Measurements from ENCODE around the gene ZIC5. TPM values are rescaled to one million over a fixed set of nuclear protein-coding genes. Genes with fewer than 3 reads are reported as not detected.
A peak's percentile ranks its signal among the peaks of the same experiment; 100 is the strongest.

Gene ZIC5
- total and polyA plus RNA-seq, 9 of the 15 experiments (the other 6 are each of a cell fraction or from before 2014, with no cell fraction given): 0.57 to 2.0 (median 1.1) TPM

- no peak for TF ChIP-seq SAFB (IDR thresholded peaks at IDR 0.05; ENCODE audit: borderline replicate concordance, low read depth, low read length)
- TF ChIP-seq ZNF3 (CRISPR knock-in tag; IDR thresholded peaks at IDR 0.05): no peak
- no peak for TF ChIP-seq SOX6 (IDR thresholded peaks at IDR 0.05)
- TF ChIP-seq, protein P1, sequence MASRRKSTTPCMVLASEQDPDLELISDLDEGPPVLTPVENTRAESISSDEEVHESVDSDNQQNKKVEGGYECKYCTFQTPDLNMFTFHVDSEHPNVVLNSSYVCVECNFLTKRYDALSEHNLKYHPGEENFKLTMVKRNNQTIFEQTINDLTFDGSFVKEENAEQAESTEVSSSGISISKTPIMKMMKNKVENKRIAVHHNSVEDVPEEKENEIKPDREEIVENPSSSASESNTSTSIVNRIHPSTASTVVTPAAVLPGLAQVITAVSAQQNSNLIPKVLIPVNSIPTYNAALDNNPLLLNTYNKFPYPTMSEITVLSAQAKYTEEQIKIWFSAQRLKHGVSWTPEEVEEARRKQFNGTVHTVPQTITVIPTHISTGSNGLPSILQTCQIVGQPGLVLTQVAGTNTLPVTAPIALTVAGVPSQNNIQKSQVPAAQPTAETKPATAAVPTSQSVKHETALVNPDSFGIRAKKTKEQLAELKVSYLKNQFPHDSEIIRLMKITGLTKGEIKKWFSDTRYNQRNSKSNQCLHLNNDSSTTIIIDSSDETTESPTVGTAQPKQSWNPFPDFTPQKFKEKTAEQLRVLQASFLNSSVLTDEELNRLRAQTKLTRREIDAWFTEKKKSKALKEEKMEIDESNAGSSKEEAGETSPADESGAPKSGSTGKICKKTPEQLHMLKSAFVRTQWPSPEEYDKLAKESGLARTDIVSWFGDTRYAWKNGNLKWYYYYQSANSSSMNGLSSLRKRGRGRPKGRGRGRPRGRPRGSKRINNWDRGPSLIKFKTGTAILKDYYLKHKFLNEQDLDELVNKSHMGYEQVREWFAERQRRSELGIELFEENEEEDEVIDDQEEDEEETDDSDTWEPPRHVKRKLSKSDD (conservative IDR thresholded peaks at IDR 0.05; ENCODE audit: low read length): no peak
- TF ChIP-seq TAF9B (IDR thresholded peaks at IDR 0.05; ENCODE audit: partially characterized antibody): no peak
- no peak for TF ChIP-seq TCF7 (IDR thresholded peaks at IDR 0.05; ENCODE audit: borderline replicate concordance)
- TF ChIP-seq, protein P2, sequence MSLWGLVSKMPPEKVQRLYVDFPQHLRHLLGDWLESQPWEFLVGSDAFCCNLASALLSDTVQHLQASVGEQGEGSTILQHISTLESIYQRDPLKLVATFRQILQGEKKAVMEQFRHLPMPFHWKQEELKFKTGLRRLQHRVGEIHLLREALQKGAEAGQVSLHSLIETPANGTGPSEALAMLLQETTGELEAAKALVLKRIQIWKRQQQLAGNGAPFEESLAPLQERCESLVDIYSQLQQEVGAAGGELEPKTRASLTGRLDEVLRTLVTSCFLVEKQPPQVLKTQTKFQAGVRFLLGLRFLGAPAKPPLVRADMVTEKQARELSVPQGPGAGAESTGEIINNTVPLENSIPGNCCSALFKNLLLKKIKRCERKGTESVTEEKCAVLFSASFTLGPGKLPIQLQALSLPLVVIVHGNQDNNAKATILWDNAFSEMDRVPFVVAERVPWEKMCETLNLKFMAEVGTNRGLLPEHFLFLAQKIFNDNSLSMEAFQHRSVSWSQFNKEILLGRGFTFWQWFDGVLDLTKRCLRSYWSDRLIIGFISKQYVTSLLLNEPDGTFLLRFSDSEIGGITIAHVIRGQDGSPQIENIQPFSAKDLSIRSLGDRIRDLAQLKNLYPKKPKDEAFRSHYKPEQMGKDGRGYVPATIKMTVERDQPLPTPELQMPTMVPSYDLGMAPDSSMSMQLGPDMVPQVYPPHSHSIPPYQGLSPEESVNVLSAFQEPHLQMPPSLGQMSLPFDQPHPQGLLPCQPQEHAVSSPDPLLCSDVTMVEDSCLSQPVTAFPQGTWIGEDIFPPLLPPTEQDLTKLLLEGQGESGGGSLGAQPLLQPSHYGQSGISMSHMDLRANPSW (CRISPR knock-in tag; IDR thresholded peaks at IDR 0.05): no peak
- TF ChIP-seq SP1 (CRISPR knock-in tag; IDR thresholded peaks at IDR 0.05): 0 out of 2 replicates have a peak, but pooled peaks have one; percentile 33
- no peak for TF ChIP-seq KDM1A (IDR thresholded peaks at IDR 0.05)
- no peak for TF ChIP-seq ZNF24 (IDR thresholded peaks at IDR 0.05)
- no peak for TF ChIP-seq ZNF41 (CRISPR knock-in tag; conservative IDR thresholded peaks at IDR 0.05)
- TF ChIP-seq NBN (IDR thresholded peaks at IDR 0.05; ENCODE audit: low read depth): no peak
- TF ChIP-seq SNAPC5 (CRISPR knock-in tag; IDR thresholded peaks at IDR 0.05): no peak
- TF ChIP-seq IFI16 (CRISPR knock-in tag; IDR thresholded peaks at IDR 0.05): no peak
- TF ChIP-seq ZNF644 (tag; IDR thresholded peaks at IDR 0.05; ENCODE audit: low read depth): no peak
- TF ChIP-seq RBM17 (IDR thresholded peaks at IDR 0.05; ENCODE audit: borderline replicate concordance, low read depth, low read length): no peak
- no peak for TF ChIP-seq KAT7 (CRISPR knock-in tag; IDR thresholded peaks at IDR 0.05; ENCODE audit: borderline replicate concordance)
Measured at GRCh38 chr13:99979453-99980200, 8.1 kb upstream of the ZIC5 start (continued).

Data from K562 (cell line).